Karpas-422 (cell line): ENCODE results near the gene MKRN2. TPM values are rescaled to one million over a fixed set of nuclear protein-coding genes. Genes with fewer than 3 reads are reported as not detected.
"Not testable (repeated sequence)": the region's sequence is repeated elsewhere in the genome, so short reads cannot be mapped to it uniquely, and the experiment has no call there.

Source experiments
- DNase-seq: peaks from one replicate; pipeline ENCODE4 v3.0.0-alpha.2; 2015
- H2AFZ ChIP-seq: fragments of 200-600 bp; sonication (generic); 2 replicates; pipeline ENCODE4 v1.6.1; 2014; ENCODE audit warnings: antibody characterized with exemption, low read length, mixed read lengths
- H3K27ac ChIP-seq: fragments of 200-600 bp; sonication (generic); 2 replicates; pipeline ENCODE4 v1.5.1; 2014; ENCODE audit warnings: mild to moderate bottlenecking, low read length, moderate library complexity
- H3K27me3 ChIP-seq: fragments of 200-600 bp; sonication (generic); 2 replicates; pipeline ENCODE4 v1.6.1; 2014; ENCODE audit warnings: low read length, mixed read lengths
- H3K36me3 ChIP-seq: fragments of 200-600 bp; sonication (generic); 2 replicates; pipeline ENCODE4 v1.6.1; 2014; ENCODE audit warnings: low read length, mixed read lengths; ENCODE audit not compliant: insufficient read depth
- H3K4me1 ChIP-seq: fragments of 200-600 bp; sonication (generic); 2 replicates; pipeline ENCODE4 v1.6.1; 2014; ENCODE audit warnings: mild to moderate bottlenecking, low read length, mixed read lengths
- H3K4me2 ChIP-seq: fragments of 200-600 bp; sonication (generic); 2 replicates; pipeline ENCODE4 v1.6.1; 2014; ENCODE audit warnings: low read length, low read depth, mild to moderate bottlenecking; ENCODE audit not compliant: poor library complexity, severe bottlenecking
- H3K4me3 ChIP-seq: fragments of 200-600 bp; sonication (generic); 2 replicates; pipeline ENCODE4 v1.5.1; 2014; ENCODE audit warnings: mild to moderate bottlenecking, antibody characterized with exemption, low read length, mixed read lengths
- H3K79me2 ChIP-seq: fragments of 200-600 bp; sonication (generic); 2 replicates; pipeline ENCODE4 v1.6.1; 2014; ENCODE audit warnings: mild to moderate bottlenecking, low read length, mixed read lengths
- H3K9ac ChIP-seq: fragments of 200-600 bp; sonication (generic); 2 replicates; pipeline ENCODE4 v1.6.0; 2014; ENCODE audit warnings: low read length
- H3K9me2 ChIP-seq: fragments of 200-600 bp; sonication (generic), shearing (Covaris generic); replicated peaks from 2 replicates; pipeline ENCODE4 v1.6.0; 2014; ENCODE audit warnings: mild to moderate bottlenecking, low read length, moderate library complexity; ENCODE audit not compliant: insufficient read depth
- H3K9me3 ChIP-seq: fragments of 300-700, 200-600 bp; sonication (generic); 2 replicates; pipeline ENCODE4 v1.6.1; 2014; ENCODE audit warnings: low read length, mixed read lengths
- H4K20me1 ChIP-seq: fragments of 200-600 bp; sonication (generic); 2 replicates; pipeline ENCODE4 v1.6.1; 2014; ENCODE audit warnings: mild to moderate bottlenecking, antibody characterized with exemption, low read length, low read depth; ENCODE audit not compliant: insufficient read depth
- small RNA-seq: library from RNA; depleted of rRNA; stranded (forward); fragments of <200 nt; gene quantifications from one replicate; pipeline ENCODE3, GENCODE V24; 2014
- total RNA-seq: library from RNA; depleted of rRNA; stranded (reverse); fragments of >200 nt; shearing (Covaris generic); gene quantifications from 2 replicates; pipeline ENCODE4 v1.2.3, GENCODE V29; 2014; ENCODE audit warnings: low replicate concordance; rRNA removed

The MKRN2 gene
- total RNA-seq, 1 experiment from 2014 or later, result 44.5 TPM

- Histone ChIP-seq H3K79me2 (peaks cover 99% of the 10 kb centered on the region), H3K4me2 (no peak overlapping the region), H3K9ac (no peak overlapping the region), H2AFZ (no peak overlapping the region), H3K9me3 (no peaks in the 10 kb centered on the region), H3K36me3 (no peaks in the 10 kb centered on the region), H3K27ac (peak overlapping the region; percentile 69), H3K4me3 (no peak overlapping the region), H3K4me1 (peaks cover 64% of the 10 kb centered on the region), H3K9me2 (no peaks in the 10 kb centered on the region), H3K27me3 (no peaks in the 10 kb centered on the region), H4K20me1 (peaks cover 19% of the 10 kb centered on the region; the same call in 1 of the 2 replicates)
- no peak for DNase-seq
These were observed 72.7 kb downstream of the MKRN2 start for GRCh38 chr3:12629560-12629959.

- peaks cover 100% of the 10 kb centered on the region for H3K79me2 ChIP-seq
- no peaks in the 10 kb centered on the region for H3K9me2 ChIP-seq
- H3K9ac ChIP-seq, result peak overlapping the region; percentile 20; the same call in 1 of the 2 replicates
- peaks cover 63% of the 10 kb centered on the region for H3K4me1 ChIP-seq
- no peak overlapping the region; the same call in 1 of the 2 replicates for H3K4me3 ChIP-seq
- H2AFZ ChIP-seq, result no peak overlapping the region
- no peaks in the 10 kb centered on the region for H3K36me3 ChIP-seq
- no peak for DNase-seq
- peak overlapping the region; percentile 69 for H3K27ac ChIP-seq
- peak overlapping the region; percentile 41 for H3K4me2 ChIP-seq
- peaks cover 19% of the 10 kb centered on the region; the same call in 1 of the 2 replicates for H4K20me1 ChIP-seq
- H3K27me3 ChIP-seq, result no peaks in the 10 kb centered on the region
- H3K9me3 ChIP-seq, result no peaks in the 10 kb centered on the region
These were observed 73.4 kb downstream of the MKRN2 start for GRCh38 chr3:12630292-12630691.

- H3K4me1 ChIP-seq, result peaks cover 58% of the 10 kb centered on the region
These were observed 74.0 kb downstream of the MKRN2 start for GRCh38 chr3:12630843-12631242.

GRCh38 chr3:12632523-12632922, 75.6 kb downstream of the MKRN2 start:
- Histone ChIP-seq H3K4me2 (no peak overlapping the region), H3K4me1 (peaks cover 52% of the 10 kb centered on the region)
- DNase-seq, result no peak

More at GRCh38 chr3:12630843-12631242, 74.0 kb downstream of the MKRN2 start:
- not testable (repeated sequence) for H2AFZ ChIP-seq, H3K9me2 ChIP-seq, H3K9me3 ChIP-seq, DNase-seq, H3K27me3 ChIP-seq, H3K9ac ChIP-seq, H3K4me3 ChIP-seq, H3K36me3 ChIP-seq
- H3K79me2 ChIP-seq, result peaks cover 97% of the 10 kb centered on the region
- H4K20me1 ChIP-seq, result peaks cover 19% of the 10 kb centered on the region; the same call in 1 of the 2 replicates
- peak overlapping the region; percentile 69 for H3K27ac ChIP-seq
- H3K4me2 ChIP-seq, result peak overlapping the region; percentile 41

GRCh38 chr3:12633108-12633507, 76.2 kb downstream of the MKRN2 start:
- Histone ChIP-seq H3K27ac (no peak overlapping the region; the same call in 1 of the 2 replicates), H2AFZ (no peak overlapping the region), H4K20me1 (0 out of 2 replicates have a peak, but pooled peaks cover 14% of the 10 kb centered on the region), H3K4me1 (peaks cover 47% of the 10 kb centered on the region), H3K9me3 (no peaks in the 10 kb centered on the region), H3K79me2 (peaks cover 97% of the 10 kb centered on the region), H3K4me3 (no peak overlapping the region), H3K9ac (no peak overlapping the region), H3K27me3 (no peaks in the 10 kb centered on the region), H3K4me2 (no peak overlapping the region), H3K36me3 (peaks cover 10% of the 10 kb centered on the region; the same call in 1 of the 2 replicates), H3K9me2 (no peaks in the 10 kb centered on the region)
- DNase-seq, result no peak

More at GRCh38 chr3:12632523-12632922, 75.6 kb downstream of the MKRN2 start:
- no peak overlapping the region for H2AFZ ChIP-seq
- no peaks in the 10 kb centered on the region for H3K9me3 ChIP-seq
- no peak overlapping the region for H3K9ac ChIP-seq
- no peaks in the 10 kb centered on the region for H3K27me3 ChIP-seq
- no peak overlapping the region for H3K4me3 ChIP-seq
- H3K9me2 ChIP-seq, result no peaks in the 10 kb centered on the region
- H3K27ac ChIP-seq, result no peak overlapping the region; the same call in 1 of the 2 replicates
- peaks cover 97% of the 10 kb centered on the region for H3K79me2 ChIP-seq
- peaks cover 14% of the 10 kb centered on the region; the same call in 1 of the 2 replicates for H4K20me1 ChIP-seq
- peaks cover 6% of the 10 kb centered on the region; the same call in 1 of the 2 replicates for H3K36me3 ChIP-seq

Small RNAs within 50 kb of the gene (small RNA-seq; reads per million reads assigned to genes)
- gene RF00017 (not detected), gene RNA5SP123 (0.16 reads per million), gene RNU6-377P (not detected)

Other genes with a start within 250 kb of the MKRN2 start
- 19.3 and 28.4 TPM in 2 replicates for gene TSEN2, start 72.6 kb upstream of the MKRN2 start, total RNA-seq
- gene MKRN2OS, start 11.6 kb upstream of the MKRN2 start, total RNA-seq, result not detected in 2 replicates
- gene RAF1, start 107.0 kb downstream of the MKRN2 start, total RNA-seq, result 71.5 and 89.5 TPM in 2 replicates
- gene TMEM40, start 202.2 kb downstream of the MKRN2 start, total RNA-seq, result 0.18 and 0.26 TPM in 2 replicates
- gene CAND2, start 239.6 kb downstream of the MKRN2 start, total RNA-seq, result 13.0 and 21.6 TPM in 2 replicates